ENCODE data around the gene SIAH3. TPM values are rescaled to one million over a fixed set of nuclear protein-coding genes. Genes with fewer than 3 reads are reported as not detected.

Gene SIAH3
- total RNA-seq, 1 donor, result not detected

- TF ChIP-seq, protein P1, sequence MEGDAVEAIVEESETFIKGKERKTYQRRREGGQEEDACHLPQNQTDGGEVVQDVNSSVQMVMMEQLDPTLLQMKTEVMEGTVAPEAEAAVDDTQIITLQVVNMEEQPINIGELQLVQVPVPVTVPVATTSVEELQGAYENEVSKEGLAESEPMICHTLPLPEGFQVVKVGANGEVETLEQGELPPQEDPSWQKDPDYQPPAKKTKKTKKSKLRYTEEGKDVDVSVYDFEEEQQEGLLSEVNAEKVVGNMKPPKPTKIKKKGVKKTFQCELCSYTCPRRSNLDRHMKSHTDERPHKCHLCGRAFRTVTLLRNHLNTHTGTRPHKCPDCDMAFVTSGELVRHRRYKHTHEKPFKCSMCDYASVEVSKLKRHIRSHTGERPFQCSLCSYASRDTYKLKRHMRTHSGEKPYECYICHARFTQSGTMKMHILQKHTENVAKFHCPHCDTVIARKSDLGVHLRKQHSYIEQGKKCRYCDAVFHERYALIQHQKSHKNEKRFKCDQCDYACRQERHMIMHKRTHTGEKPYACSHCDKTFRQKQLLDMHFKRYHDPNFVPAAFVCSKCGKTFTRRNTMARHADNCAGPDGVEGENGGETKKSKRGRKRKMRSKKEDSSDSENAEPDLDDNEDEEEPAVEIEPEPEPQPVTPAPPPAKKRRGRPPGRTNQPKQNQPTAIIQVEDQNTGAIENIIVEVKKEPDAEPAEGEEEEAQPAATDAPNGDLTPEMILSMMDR (IDR thresholded peaks at IDR 0.05; ENCODE audit: extremely low read depth, low read depth, low read length), result no peak
- H2AFZ ChIP-seq (ENCODE audit: low read length), result no peak overlapping the region
- no peaks in the 10 kb centered on the region for H3K9me3 ChIP-seq (ENCODE audit: low read depth, low read length)
- no peak for DNase-seq (ENCODE audit: insufficient read length, low spot score, missing footprints)
- H3K27ac ChIP-seq (ENCODE audit: low read depth, low read length), result no peak overlapping the region
- H3K4me1 ChIP-seq (ENCODE audit: insufficient read depth, low read length), result no peaks in the 10 kb centered on the region
- H3K4me2 ChIP-seq (ENCODE audit: insufficient read depth, low read length), result no peak overlapping the region
- H3K36me3 ChIP-seq (ENCODE audit: insufficient read depth, low read length), result no peaks in the 10 kb centered on the region
- no peaks in the 10 kb centered on the region for H3K79me2 ChIP-seq (ENCODE audit: insufficient read depth, low read length)
- H3K27me3 ChIP-seq (ENCODE audit: insufficient read depth, low read length), result peaks cover 32% of the 10 kb centered on the region
- no peaks in the 10 kb centered on the region for H4K20me1 ChIP-seq (ENCODE audit: insufficient read depth, low read length)
- H3K4me3 ChIP-seq (ENCODE audit: insufficient read depth, low read length), result no peak overlapping the region
These were observed 13.9 kb upstream of the SIAH3 start for GRCh38 chr13:45865414-45865813.

DNA sequence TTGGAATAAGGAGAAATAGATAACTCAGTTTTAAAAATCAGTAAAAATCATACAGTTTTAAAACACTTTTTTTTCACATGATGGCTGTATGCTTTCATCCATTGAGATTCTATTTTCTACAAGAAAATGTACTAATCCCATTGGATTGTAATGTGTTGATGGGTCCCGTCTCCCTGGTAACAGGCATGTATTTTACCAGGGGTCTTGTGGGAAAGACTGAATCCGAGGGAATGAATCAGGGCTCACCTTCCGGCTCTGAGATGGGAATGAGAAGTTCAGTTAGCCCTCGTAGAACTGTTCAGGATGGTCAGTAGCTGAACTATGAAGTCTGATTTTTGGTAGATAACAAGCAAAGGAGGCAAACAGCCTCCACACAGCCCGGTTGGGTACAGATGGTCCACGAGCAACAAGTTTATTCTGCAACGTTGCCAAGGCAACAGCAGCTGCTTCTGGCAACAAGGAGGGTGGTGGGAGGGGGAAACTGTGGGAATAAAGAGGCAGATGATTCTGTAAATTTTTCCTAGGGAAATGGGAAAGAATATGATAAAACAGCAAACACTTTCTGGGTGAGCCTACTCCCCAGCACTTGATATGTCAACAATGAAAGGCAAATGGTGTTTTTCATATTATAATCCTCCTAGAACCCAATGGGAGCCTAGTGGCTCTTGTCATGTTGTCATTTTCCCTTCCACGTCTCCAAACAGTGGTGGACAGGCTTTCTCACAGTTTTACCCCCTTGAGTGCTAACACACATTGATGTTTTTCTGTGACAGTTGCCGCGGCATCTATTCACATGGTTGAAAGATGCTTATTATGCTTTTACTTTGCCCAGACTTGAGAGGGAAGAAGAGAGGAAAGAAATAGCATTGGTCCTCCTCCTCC, 12.4 kb upstream of the SIAH3 start:
- peaks cover 28% of the 10 kb centered on the region for H3K27me3 ChIP-seq (ENCODE audit: insufficient read depth, low read length)
- H3K36me3 ChIP-seq (ENCODE audit: insufficient read depth, low read length), result no peaks in the 10 kb centered on the region
- H3K27ac ChIP-seq (ENCODE audit: low read depth, low read length), result no peak overlapping the region
- H3K4me2 ChIP-seq (ENCODE audit: insufficient read depth, low read length), result no peak overlapping the region
- TF ChIP-seq, protein P1 (IDR thresholded peaks at IDR 0.05; ENCODE audit: extremely low read depth, low read depth, low read length), result no peak
- no peaks in the 10 kb centered on the region for H3K9me3 ChIP-seq (ENCODE audit: low read depth, low read length)
- H4K20me1 ChIP-seq (ENCODE audit: insufficient read depth, low read length), result no peaks in the 10 kb centered on the region
- DNase-seq (ENCODE audit: insufficient read length, low spot score, missing footprints), result no peak
- H2AFZ ChIP-seq (ENCODE audit: low read length), result no peak overlapping the region
- H3K4me1 ChIP-seq (ENCODE audit: insufficient read depth, low read length), result no peaks in the 10 kb centered on the region
- H3K79me2 ChIP-seq (ENCODE audit: insufficient read depth, low read length), result no peaks in the 10 kb centered on the region
- no peak overlapping the region for H3K4me3 ChIP-seq (ENCODE audit: insufficient read depth, low read length)

DNA sequence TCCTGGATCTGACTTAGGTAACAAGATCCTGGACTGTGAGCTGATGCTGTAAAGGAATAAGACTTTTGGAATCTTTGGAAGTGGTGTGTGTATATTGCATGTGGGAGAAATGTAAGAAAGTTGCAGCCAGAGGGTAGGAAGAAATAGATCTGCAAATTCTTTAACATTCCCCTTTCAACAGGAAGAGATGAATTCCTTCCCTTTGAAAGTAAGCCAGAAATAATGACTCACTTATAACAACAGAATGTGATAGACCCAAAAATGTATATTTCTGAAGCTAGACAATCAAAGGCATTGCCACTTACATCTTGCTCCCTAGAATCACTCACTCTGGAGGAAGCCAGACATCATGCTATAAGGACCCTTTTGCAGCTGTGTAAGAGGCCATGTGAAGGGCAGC, 9.8 kb upstream of the SIAH3 start:
- peak; percentile 39 for DNase-seq (ENCODE audit: insufficient read length, low spot score, missing footprints)
- Histone ChIP-seq H3K27ac (ENCODE audit: low read depth, low read length) (no peak overlapping the region), H3K79me2 (ENCODE audit: insufficient read depth, low read length) (no peaks in the 10 kb centered on the region), H3K36me3 (ENCODE audit: insufficient read depth, low read length) (no peaks in the 10 kb centered on the region), H3K4me3 (ENCODE audit: insufficient read depth, low read length) (no peak overlapping the region), H3K27me3 (ENCODE audit: insufficient read depth, low read length) (peaks cover 23% of the 10 kb centered on the region), H4K20me1 (ENCODE audit: insufficient read depth, low read length) (no peaks in the 10 kb centered on the region), H3K4me1 (ENCODE audit: insufficient read depth, low read length) (no peaks in the 10 kb centered on the region), H2AFZ (ENCODE audit: low read length) (no peak overlapping the region), H3K9me3 (ENCODE audit: low read depth, low read length) (no peaks in the 10 kb centered on the region), H3K4me2 (ENCODE audit: insufficient read depth, low read length) (no peak overlapping the region)
- TF ChIP-seq, protein P1 (IDR thresholded peaks at IDR 0.05; ENCODE audit: extremely low read depth, low read depth, low read length), result no peak

DNA sequence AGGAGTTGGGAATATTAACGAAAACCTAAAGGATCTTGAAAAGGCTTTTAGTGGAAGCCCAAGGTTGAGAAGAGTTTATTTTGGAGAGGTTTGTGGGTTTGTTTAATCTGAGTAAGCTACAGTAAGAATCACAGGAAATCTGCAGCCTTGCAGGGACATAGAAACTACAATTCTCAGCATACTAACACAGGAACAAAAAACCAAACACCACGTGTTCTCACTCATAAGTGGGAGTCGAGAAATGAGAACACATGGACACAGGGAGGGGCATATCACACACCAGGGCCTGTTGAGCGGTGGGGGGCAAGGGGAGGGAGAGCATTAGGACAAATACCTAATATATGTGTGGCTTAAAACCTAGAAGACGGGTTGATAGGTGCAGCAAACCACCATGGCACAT, 8.7 kb upstream of the SIAH3 start:
- DNase-seq (ENCODE audit: insufficient read length, low spot score, missing footprints), result no peak
- Histone ChIP-seq H3K4me2 (ENCODE audit: insufficient read depth, low read length) (no peak overlapping the region), H3K4me1 (ENCODE audit: insufficient read depth, low read length) (no peaks in the 10 kb centered on the region), H3K36me3 (ENCODE audit: insufficient read depth, low read length) (no peaks in the 10 kb centered on the region), H3K27ac (ENCODE audit: low read depth, low read length) (no peak overlapping the region), H3K79me2 (ENCODE audit: insufficient read depth, low read length) (no peaks in the 10 kb centered on the region), H3K9me3 (ENCODE audit: low read depth, low read length) (no peaks in the 10 kb centered on the region), H3K4me3 (ENCODE audit: insufficient read depth, low read length) (no peak overlapping the region), H4K20me1 (ENCODE audit: insufficient read depth, low read length) (no peaks in the 10 kb centered on the region), H3K27me3 (ENCODE audit: insufficient read depth, low read length) (peaks cover 15% of the 10 kb centered on the region), H2AFZ (ENCODE audit: low read length) (no peak overlapping the region)
- TF ChIP-seq, protein P1 (IDR thresholded peaks at IDR 0.05; ENCODE audit: extremely low read depth, low read depth, low read length), result no peak
